ENCODE measurements around the gene FUT8.

DNA sequence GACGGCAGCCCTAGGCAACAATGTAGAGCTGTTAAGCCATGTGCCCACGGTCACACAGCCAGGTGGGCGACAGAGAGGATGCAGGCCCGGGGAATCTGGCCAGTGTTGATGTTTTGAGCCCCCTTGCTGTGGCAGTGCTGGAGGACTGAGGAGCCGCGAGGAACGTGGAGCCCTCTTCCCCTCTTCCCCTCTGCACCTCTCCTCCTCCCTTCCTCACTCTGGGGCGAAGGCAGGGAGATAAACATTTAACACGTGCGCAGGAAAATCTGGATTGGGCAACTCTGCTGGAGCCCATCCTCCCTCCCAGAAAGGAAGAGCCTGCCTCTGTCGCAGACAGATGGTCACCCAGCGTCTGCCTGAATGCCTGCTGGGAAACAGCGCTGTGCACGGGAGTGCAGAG is 376.8 kb downstream of the FUT8 start:
- TF ChIP-seq, protein P1, sequence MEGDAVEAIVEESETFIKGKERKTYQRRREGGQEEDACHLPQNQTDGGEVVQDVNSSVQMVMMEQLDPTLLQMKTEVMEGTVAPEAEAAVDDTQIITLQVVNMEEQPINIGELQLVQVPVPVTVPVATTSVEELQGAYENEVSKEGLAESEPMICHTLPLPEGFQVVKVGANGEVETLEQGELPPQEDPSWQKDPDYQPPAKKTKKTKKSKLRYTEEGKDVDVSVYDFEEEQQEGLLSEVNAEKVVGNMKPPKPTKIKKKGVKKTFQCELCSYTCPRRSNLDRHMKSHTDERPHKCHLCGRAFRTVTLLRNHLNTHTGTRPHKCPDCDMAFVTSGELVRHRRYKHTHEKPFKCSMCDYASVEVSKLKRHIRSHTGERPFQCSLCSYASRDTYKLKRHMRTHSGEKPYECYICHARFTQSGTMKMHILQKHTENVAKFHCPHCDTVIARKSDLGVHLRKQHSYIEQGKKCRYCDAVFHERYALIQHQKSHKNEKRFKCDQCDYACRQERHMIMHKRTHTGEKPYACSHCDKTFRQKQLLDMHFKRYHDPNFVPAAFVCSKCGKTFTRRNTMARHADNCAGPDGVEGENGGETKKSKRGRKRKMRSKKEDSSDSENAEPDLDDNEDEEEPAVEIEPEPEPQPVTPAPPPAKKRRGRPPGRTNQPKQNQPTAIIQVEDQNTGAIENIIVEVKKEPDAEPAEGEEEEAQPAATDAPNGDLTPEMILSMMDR (IDR thresholded peaks at IDR 0.05), result no peak
- no peak for TF ChIP-seq POLR2A (IDR thresholded peaks at IDR 0.05)

Measured in thyroid gland (tissue), 4 donors.